K562 (cell line): ENCODE measurements around the gene MAP1A. TPM values are rescaled to one million over a fixed set of nuclear protein-coding genes. Genes with fewer than 3 reads are reported as not detected.
A peak's percentile ranks its signal among the peaks of the same experiment; 100 is the strongest.

ENCODE experiments used
- BACH1 ChIP-seq: fragments of 200-800 bp; sonication (Bioruptor generic); IDR thresholded peaks from 2 replicates; pipeline ENCODE4 v1.6.1; 2016; ENCODE audit warnings: missing genetic modification characterization, missing compliant biosample characterization
- ESRRB ChIP-seq: fragments of 250-450 bp; sonication (Bioruptor Pico); IDR thresholded peaks from 2 replicates; pipeline ENCODE4 v1.5.0; 2020; ENCODE audit warnings: mild to moderate bottlenecking, moderate library complexity, borderline replicate concordance
- FOXJ2 ChIP-seq: fragments of 200-800 bp; sonication (Bioruptor generic); IDR thresholded peaks from 2 replicates; pipeline ENCODE4 v1.6.1; 2016; ENCODE audit warnings: missing genetic modification characterization, missing compliant biosample characterization
- FUS ChIP-seq: fragments of 200-400 bp; formaldehyde crosslinking; optimal IDR thresholded peaks from 2 replicates; pipeline ENCODE3; 2017; ENCODE audit warnings: low read depth, low read length
- HLTF ChIP-seq: fragments of 450-650 bp; IDR thresholded peaks from 2 replicates; pipeline ENCODE4 v1.6.1; 2016
- KDM2B ChIP-seq: fragments of 250-450 bp; sonication (Bioruptor Pico); IDR thresholded peaks from 2 replicates; pipeline ENCODE4 v1.8.0; 2021; ENCODE audit warnings: mild to moderate bottlenecking, moderate library complexity
- KLF13 ChIP-seq: fragments of 450-650 bp; IDR thresholded peaks from 2 replicates; pipeline ENCODE4 v1.6.1; 2016; ENCODE audit warnings: missing genetic modification characterization, low read depth, mild to moderate bottlenecking, missing compliant biosample characterization, moderate library complexity, borderline replicate concordance
- NFRKB ChIP-seq: fragments of 450-650 bp; IDR thresholded peaks from 2 replicates; pipeline ENCODE4 v1.6.1; 2016; ENCODE audit warnings: low read depth
- PCBP2 ChIP-seq: fragments of 200-400 bp; formaldehyde crosslinking; IDR thresholded peaks from 2 replicates; pipeline ENCODE4 v1.6.1; 2018; ENCODE audit warnings: low read length, low read depth, mild to moderate bottlenecking, moderate library complexity; ENCODE audit not compliant: poor library complexity, severe bottlenecking
- RFX1 ChIP-seq: fragments of 450-650 bp; IDR thresholded peaks from 2 replicates; pipeline ENCODE4 v1.6.1; 2016; ENCODE audit warnings: mild to moderate bottlenecking, moderate library complexity
- SETDB1 ChIP-seq: IDR thresholded peaks from one replicate; pipeline ENCODE4 v1.6.1; 2012; ENCODE audit warnings: low read length, control low read depth, inconsistent platforms
- SIN3B ChIP-seq: fragments of 450-650 bp; IDR thresholded peaks from 2 replicates; pipeline ENCODE4 v1.6.1; 2017; ENCODE audit warnings: low read depth, mild to moderate bottlenecking, moderate library complexity
- SMAD1 ChIP-seq: fragments of 150-350 bp; IDR thresholded peaks from 2 replicates; pipeline ENCODE4 v1.6.1; 2014; ENCODE audit warnings: low read length, low read depth; ENCODE audit not compliant: partially characterized antibody
- TAL1 ChIP-seq: fragments of 450-650 bp; IDR thresholded peaks from 2 replicates; pipeline ENCODE4 v1.6.1; 2016; ENCODE audit warnings: mild to moderate bottlenecking
- YBX1 ChIP-seq: fragments of 450-650 bp; IDR thresholded peaks from 2 replicates; pipeline ENCODE4 v1.7.1; 2016; ENCODE audit warnings: mild to moderate bottlenecking
- ZNF444 ChIP-seq: fragments of 250-450 bp; sonication (Bioruptor Pico); IDR thresholded peaks from 2 replicates; pipeline ENCODE4 v1.4.0; 2020; ENCODE audit warnings: mild to moderate bottlenecking, moderate library complexity
- ZNF75A ChIP-seq: fragments of 450-650 bp; formaldehyde crosslinking; IDR thresholded peaks from 2 replicates; pipeline ENCODE4 v1.4.0; 2020; ENCODE audit warnings: mild to moderate bottlenecking
- ZNF77 ChIP-seq: fragments of 250-450 bp; sonication (Bioruptor Pico); IDR thresholded peaks from 2 replicates; pipeline ENCODE4 v1.5.0; 2020
- polyA plus RNA-seq, 8 experiments: library from polyadenylated mRNA; depleted of rRNA in 4 of 8; stranded (reverse) in 5 of 8; unstranded in 3 of 8; fragments of >200 nt; fragmentation: Nextera tagmentation in 2 of 8; fragmentation: Illumina TruSeq in 1 of 8; extraction: Ambion mirVana in 2 of 8; extraction: Trizol in 1 of 8; gene quantifications; 2 replicates each; pipeline versions ENCODE4 v1.2.1 to v1.2.3, GENCODE V29; 2011 to 2014; ENCODE audit warnings: inconsistent platforms in 1 of 8, missing spikeins in 1 of 8
- total RNA-seq, 7 experiments: library from RNA; depleted of rRNA in 6 of 7; stranded (reverse); fragments of >200 nt in 6 of 7; fragmentation: Illumina TruSeq in 2 of 7; extraction: Trizol in 2 of 7; gene quantifications; 2 replicates each; pipeline versions ENCODE4 v1.2.1 to v1.2.3, GENCODE V29; 2011 to 2021; ENCODE audit warnings: low replicate concordance in 1 of 7
- TF ChIP-seq, protein P1 (sequence below): fragments of 250-450 bp; sonication (Bioruptor Pico); IDR thresholded peaks from 2 replicates; pipeline ENCODE4 v1.8.0; 2022; ENCODE audit warnings: inconsistent platforms, mild to moderate bottlenecking, moderate library complexity, borderline replicate concordance
- TF ChIP-seq, protein P2 (sequence below): IDR thresholded peaks from 2 replicates; pipeline ENCODE4 v1.6.1; 2012; ENCODE audit warnings: low read depth, low read length, improper control_type of control experiment, borderline replicate concordance
- TF ChIP-seq, protein P3 (sequence below): sonication (generic); formaldehyde crosslinking; IDR thresholded peaks from 2 replicates; pipeline ENCODE4 v1.8.1; 2023; ENCODE audit warnings: mild to moderate bottlenecking, missing genetic modification reagents
- TF ChIP-seq, protein P4 (sequence below): fragments of 450-650 bp; IDR thresholded peaks from 2 replicates; pipeline ENCODE4 v1.6.1; 2016; ENCODE audit warnings: mild to moderate bottlenecking

MAP1A gene
- total and polyA plus RNA-seq, 9 of the 15 experiments (the other 6 are each of a cell fraction or from before 2014, with no cell fraction given) = 2.0 to 20.3 (median 7.3) TPM

DNA sequence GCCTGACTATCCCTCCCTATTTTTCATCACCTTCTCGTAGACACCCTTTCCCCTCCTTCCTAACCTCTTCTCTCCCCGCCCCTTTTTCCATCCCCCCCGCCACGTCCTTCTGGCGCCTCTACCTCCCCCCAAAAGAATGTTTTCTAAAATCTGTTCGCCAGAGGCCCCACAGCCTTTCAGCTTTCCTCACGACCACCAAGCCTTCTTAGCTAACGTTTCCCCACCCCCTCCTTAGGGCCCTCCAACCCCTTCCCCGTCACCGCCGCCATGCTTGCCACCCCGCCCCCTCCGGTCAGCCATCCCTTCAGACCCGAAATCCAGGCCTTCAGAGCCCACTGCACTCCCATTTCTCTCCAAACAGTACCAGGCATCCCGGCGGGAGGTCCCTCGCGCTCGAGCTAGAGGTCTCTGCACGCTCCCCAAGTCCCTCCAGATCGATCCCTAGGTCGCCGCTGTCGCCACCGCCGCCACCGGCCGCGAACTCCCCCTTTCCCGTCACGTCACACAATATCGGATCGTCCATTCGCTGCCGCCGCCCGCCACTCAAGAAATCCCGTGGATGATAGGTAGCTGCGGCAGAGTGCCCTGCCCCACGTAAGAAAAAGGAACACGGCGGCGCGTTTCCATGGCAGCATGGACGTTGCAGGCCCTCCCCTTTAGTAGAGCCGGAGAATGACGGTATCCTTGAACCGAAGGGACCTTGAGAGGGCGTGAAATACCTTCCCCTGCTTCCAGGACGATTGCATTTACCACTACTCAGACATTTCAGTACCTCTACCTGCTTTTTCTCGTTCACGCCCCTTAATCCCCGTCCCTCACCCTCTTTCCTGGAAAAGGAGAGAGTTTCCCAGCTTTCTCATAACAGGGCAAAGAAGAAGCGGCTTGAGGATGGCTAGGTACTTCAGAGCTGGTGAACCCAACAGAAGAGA, 24.5 kb upstream of the MAP1A start, which contains the start of gene TP53BP1 (continued):
- TF ChIP-seq, protein P1, sequence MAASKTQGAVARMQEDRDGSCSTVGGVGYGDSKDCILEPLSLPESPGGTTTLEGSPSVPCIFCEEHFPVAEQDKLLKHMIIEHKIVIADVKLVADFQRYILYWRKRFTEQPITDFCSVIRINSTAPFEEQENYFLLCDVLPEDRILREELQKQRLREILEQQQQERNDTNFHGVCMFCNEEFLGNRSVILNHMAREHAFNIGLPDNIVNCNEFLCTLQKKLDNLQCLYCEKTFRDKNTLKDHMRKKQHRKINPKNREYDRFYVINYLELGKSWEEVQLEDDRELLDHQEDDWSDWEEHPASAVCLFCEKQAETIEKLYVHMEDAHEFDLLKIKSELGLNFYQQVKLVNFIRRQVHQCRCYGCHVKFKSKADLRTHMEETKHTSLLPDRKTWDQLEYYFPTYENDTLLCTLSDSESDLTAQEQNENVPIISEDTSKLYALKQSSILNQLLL (CRISPR knock-in tag) = no peak
- TF ChIP-seq FUS (no peak), ZNF444 (CRISPR knock-in tag) (no peak), PCBP2 (no peak), FOXJ2 (tag) (peak; percentile 10; the same call in 1 of the 2 replicates), ZNF77 (no peak), ZNF75A (CRISPR knock-in tag) (no peak), YBX1 (no peak), RFX1 (peak; percentile 98), SMAD1 (peak; percentile 29), NFRKB (peak; percentile 77; the same call in 1 of the 2 replicates), BACH1 (tag) (no peak), KDM2B (no peak), SETDB1 (no peak), HLTF (no peak), TAL1 (no peak), KLF13 (tag) (peak; percentile 77; the same call in 1 of the 2 replicates), SIN3B (peak; percentile 17; the same call in 1 of the 2 replicates), ESRRB (CRISPR knock-in tag) (no peak)
- TF ChIP-seq, protein P2, sequence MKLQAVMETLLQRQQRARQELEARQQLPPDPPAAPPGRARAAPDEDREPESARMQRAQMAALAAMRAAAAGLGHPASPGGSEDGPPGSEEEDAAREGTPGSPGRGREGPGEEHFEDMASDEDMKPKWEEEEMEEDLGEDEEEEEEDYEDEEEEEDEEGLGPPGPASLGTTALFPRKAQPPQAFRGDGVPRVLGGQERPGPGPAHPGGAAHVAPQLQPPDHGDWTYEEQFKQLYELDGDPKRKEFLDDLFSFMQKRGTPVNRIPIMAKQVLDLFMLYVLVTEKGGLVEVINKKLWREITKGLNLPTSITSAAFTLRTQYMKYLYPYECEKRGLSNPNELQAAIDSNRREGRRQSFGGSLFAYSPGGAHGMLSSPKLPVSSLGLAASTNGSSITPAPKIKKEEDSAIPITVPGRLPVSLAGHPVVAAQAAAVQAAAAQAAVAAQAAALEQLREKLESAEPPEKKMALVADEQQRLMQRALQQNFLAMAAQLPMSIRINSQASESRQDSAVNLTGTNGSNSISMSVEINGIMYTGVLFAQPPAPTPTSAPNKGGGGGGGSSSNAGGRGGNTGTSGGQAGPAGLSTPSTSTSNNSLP = no peak
- TF ChIP-seq, protein P3, sequence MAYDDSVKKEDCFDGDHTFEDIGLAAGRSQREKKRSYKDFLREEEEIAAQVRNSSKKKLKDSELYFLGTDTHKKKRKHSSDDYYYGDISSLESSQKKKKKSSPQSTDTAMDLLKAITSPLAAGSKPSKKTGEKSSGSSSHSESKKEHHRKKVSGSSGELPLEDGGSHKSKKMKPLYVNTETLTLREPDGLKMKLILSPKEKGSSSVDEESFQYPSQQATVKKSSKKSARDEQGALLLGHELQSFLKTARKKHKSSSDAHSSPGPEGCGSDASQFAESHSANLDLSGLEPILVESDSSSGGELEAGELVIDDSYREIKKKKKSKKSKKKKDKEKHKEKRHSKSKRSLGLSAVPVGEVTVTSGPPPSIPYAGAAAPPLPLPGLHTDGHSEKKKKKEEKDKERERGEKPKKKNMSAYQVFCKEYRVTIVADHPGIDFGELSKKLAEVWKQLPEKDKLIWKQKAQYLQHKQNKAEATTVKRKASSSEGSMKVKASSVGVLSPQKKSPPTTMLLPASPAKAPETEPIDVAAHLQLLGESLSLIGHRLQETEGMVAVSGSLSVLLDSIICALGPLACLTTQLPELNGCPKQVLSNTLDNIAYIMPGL = no peak
- TF ChIP-seq, protein P4, sequence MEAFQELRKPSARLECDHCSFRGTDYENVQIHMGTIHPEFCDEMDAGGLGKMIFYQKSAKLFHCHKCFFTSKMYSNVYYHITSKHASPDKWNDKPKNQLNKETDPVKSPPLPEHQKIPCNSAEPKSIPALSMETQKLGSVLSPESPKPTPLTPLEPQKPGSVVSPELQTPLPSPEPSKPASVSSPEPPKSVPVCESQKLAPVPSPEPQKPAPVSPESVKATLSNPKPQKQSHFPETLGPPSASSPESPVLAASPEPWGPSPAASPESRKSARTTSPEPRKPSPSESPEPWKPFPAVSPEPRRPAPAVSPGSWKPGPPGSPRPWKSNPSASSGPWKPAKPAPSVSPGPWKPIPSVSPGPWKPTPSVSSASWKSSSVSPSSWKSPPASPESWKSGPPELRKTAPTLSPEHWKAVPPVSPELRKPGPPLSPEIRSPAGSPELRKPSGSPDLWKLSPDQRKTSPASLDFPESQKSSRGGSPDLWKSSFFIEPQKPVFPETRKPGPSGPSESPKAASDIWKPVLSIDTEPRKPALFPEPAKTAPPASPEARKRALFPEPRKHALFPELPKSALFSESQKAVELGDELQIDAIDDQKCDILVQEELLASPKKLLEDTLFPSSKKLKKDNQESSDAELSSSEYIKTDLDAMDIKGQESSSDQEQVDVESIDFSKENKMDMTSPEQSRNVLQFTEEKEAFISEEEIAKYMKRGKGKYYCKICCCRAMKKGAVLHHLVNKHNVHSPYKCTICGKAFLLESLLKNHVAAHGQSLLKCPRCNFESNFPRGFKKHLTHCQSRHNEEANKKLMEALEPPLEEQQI = no peak
